Measurements from ENCODE around the gene SORCS3. TPM values are rescaled to one million over a fixed set of nuclear protein-coding genes. Genes with fewer than 3 reads are reported as not detected.

SORCS3 gene
- total and polyA plus RNA-seq, 9 of the 15 experiments (the other 6 are each of a cell fraction or from before 2014, with no cell fraction given), result not detected

- DNase-seq (ENCODE audit: extremely low read depth in 1 of 4, low spot score in 3 of 4) (no peak), FAIRE-seq (no peak), ATAC-seq (no peak)
- Histone ChIP-seq H3K36me3 (ENCODE audit: control insufficient read depth, insufficient read depth, low read length) (no peaks in the 10 kb centered on the region), H3K27ac (ENCODE audit: extremely low read depth, low read depth, low read length) (no peak overlapping the region), H3K4me1 (replicated peaks in 1 of 2; ENCODE audit: control insufficient read depth in 2 of 2, insufficient read depth in 2 of 2, low read length in 2 of 2) (no peaks in the 10 kb centered on the region), H3K79me2 (ENCODE audit: control insufficient read depth, insufficient read depth, low read length) (no peaks in the 10 kb centered on the region), H2AFZ (ENCODE audit: low read depth, low read length) (no peak overlapping the region), H3K4me3 (no peak overlapping the region), H3K27me3 (ENCODE audit: control insufficient read depth in 2 of 2, insufficient read depth in 2 of 2, low read length in 2 of 2) (no peaks in the 10 kb centered on the region), H3K9ac (ENCODE audit: insufficient read depth in 1 of 2, low read depth in 2 of 2, low read length in 2 of 2) (no peak overlapping the region), H3K4me2 (ENCODE audit: insufficient read depth, low read length) (no peak overlapping the region), H3K9me3 (replicated peaks; ENCODE audit: control insufficient read depth, insufficient read depth, low read depth, low read length) (no peaks in the 10 kb centered on the region), H3K9me1 (ENCODE audit: control insufficient read depth, insufficient read depth, low read length) (no peaks in the 10 kb centered on the region), H4K20me1 (replicated peaks; ENCODE audit: control insufficient read depth, insufficient read depth, low read length) (no peaks in the 10 kb centered on the region)
- no TSS peak for BruUV-seq (replicated peaks)
- ChIA-PET POLR2A (no interaction called here), CTCF (ENCODE audit: low intra/inter-chr PET ratio) (no interaction called here)
- in situ Hi-C loops (cut with MboI), result no loop called here
- intact Hi-C loops (cut with micrococcal nuclease), result no loop called here
- WGBS (ENCODE audit: insufficient coverage, low coverage, missing lambda C conversion rate), result 0% methylated on average over 1 of the region's 3 CpGs
- TF ChIP-seq USF2 (CRISPR knock-in tag; IDR thresholded peaks at IDR 0.05), result no peak
- TF ChIP-seq CHD4 (IDR thresholded peaks at IDR 0.05; ENCODE audit: insufficient read depth, insufficient replicate concordance, low read depth, low read length, poor library complexity, severe bottlenecking), result no peak
- TF ChIP-seq SAFB2 (IDR thresholded peaks at IDR 0.05; ENCODE audit: borderline replicate concordance, low read depth, low read length, severe bottlenecking), result no peak
- TF ChIP-seq MBD1 (CRISPR knock-in tag; IDR thresholded peaks at IDR 0.05), result no peak
- no peak for TF ChIP-seq MAFF (IDR thresholded peaks at IDR 0.05; ENCODE audit: low read length)
- no peak for TF ChIP-seq ZNF584 (CRISPR knock-in tag; IDR thresholded peaks at IDR 0.05; ENCODE audit: low read depth)
- no peak for TF ChIP-seq IRF2 (CRISPR knock-in tag; IDR thresholded peaks at IDR 0.05)
- no peak for TF ChIP-seq NFATC3 (IDR thresholded peaks at IDR 0.05)
- TF ChIP-seq GTF2B (IDR thresholded peaks at IDR 0.05; ENCODE audit: extremely low read depth, insufficient read length), result no peak
- TF ChIP-seq YBX1 (IDR thresholded peaks at IDR 0.05), result no peak
- no peak for TF ChIP-seq ZNF165 (CRISPR knock-in tag; IDR thresholded peaks at IDR 0.05; ENCODE audit: borderline replicate concordance)
- TF ChIP-seq ZNF518B (CRISPR knock-in tag; IDR thresholded peaks at IDR 0.05), result no peak
- no peak for TF ChIP-seq ELF2 (CRISPR knock-in tag; IDR thresholded peaks at IDR 0.05)
- no peak for TF ChIP-seq HDAC3 (IDR thresholded peaks at IDR 0.05; ENCODE audit: borderline replicate concordance, partially characterized antibody)
- TF ChIP-seq CBFA2T3 (IDR thresholded peaks at IDR 0.05), result no peak
- no peak for TF ChIP-seq EWSR1 (IDR thresholded peaks at IDR 0.05; ENCODE audit: borderline replicate concordance, low read depth, partially characterized antibody)
These were observed 403.8 kb downstream of the SORCS3 start for GRCh38 chr10:105044902-105045301.

All from K562 (cell line).